WTC11 (cell line): ENCODE data around the gene GRIK2.
"Not testable (repeated sequence)": the region's sequence is repeated elsewhere in the genome, so short reads cannot be mapped to it uniquely, and the experiment has no call there.

ENCODE experiments used
- ATF3 ChIP-seq: sonication (generic); formaldehyde crosslinking; conservative IDR thresholded peaks from 2 replicates; pipeline ENCODE4 v1.8.1; 2022; ENCODE audit warnings: mild to moderate bottlenecking, missing genetic modification reagents
- CREM ChIP-seq: sonication (generic); formaldehyde crosslinking; IDR thresholded peaks from 2 replicates; pipeline ENCODE4 v1.8.1; 2022; ENCODE audit warnings: mild to moderate bottlenecking, missing genetic modification reagents, moderate library complexity
- CTCF ChIP-seq: fragments of 200-600 bp; IDR thresholded peaks from 2 replicates; pipeline ENCODE4 v1.8.0; 2022; ENCODE audit warnings: antibody characterized with exemption
- EMX1 ChIP-seq: fragments of 250-450 bp; sonication (Bioruptor Pico); IDR thresholded peaks from 2 replicates; pipeline ENCODE4 v1.8.0; 2021; ENCODE audit warnings: mild to moderate bottlenecking
- GABPB1 ChIP-seq: sonication (generic); formaldehyde crosslinking; IDR thresholded peaks from 2 replicates; pipeline ENCODE4 v1.8.1; 2023; ENCODE audit warnings: mild to moderate bottlenecking, missing genetic modification reagents
- JUN ChIP-seq: sonication (generic); formaldehyde crosslinking; IDR thresholded peaks from 2 replicates; pipeline ENCODE4 v1.8.0; 2023; ENCODE audit warnings: mild to moderate bottlenecking, missing genetic modification reagents
- NR1H2 ChIP-seq: sonication (generic); formaldehyde crosslinking; IDR thresholded peaks from 2 replicates; pipeline ENCODE4 v1.9.0; 2021; ENCODE audit warnings: mild to moderate bottlenecking, moderate library complexity, missing genetic modification reagents
- TCF7 ChIP-seq: sonication (generic); formaldehyde crosslinking; IDR thresholded peaks from 2 replicates; pipeline ENCODE4 v1.8.0; 2022; ENCODE audit warnings: mild to moderate bottlenecking, low read depth, missing genetic modification reagents, moderate library complexity
- ZNF263 ChIP-seq: sonication (generic); formaldehyde crosslinking; IDR thresholded peaks from 2 replicates; pipeline ENCODE4 v1.8.1; 2022; ENCODE audit warnings: low read depth, mild to moderate bottlenecking, moderate library complexity, missing genetic modification reagents
- TF ChIP-seq, protein P1 (sequence below): sonication (generic); formaldehyde crosslinking; IDR thresholded peaks from 2 replicates; pipeline ENCODE4 v1.8.0; 2022; ENCODE audit warnings: mild to moderate bottlenecking, missing genetic modification reagents

DNA sequence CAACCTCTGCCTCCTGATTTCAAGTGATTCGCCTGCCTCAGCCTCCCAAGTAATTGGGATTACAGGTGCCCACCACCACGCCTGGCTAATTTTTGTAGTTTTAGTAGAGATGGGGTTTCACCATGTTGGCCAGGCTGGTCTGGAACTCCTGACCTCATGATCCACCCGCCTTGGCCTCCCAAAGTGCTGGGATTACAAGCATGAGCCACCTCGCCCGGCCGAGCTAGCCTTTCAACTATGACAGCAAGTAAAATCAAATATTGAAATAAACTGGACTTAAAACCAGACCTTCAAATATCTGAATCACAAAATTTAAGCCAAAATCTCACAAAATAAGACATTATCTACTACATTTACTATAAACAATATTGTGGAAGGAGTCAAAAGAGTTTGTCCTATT, 42.9 kb upstream of the GRIK2 start:
- TF ChIP-seq, protein P1, sequence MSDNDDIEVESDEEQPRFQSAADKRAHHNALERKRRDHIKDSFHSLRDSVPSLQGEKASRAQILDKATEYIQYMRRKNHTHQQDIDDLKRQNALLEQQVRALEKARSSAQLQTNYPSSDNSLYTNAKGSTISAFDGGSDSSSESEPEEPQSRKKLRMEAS (CRISPR knock-in tag) = not testable (repeated sequence)
- TF ChIP-seq CREM; CTCF; TCF7 (CRISPR knock-in tag); NR1H2 (CRISPR knock-in tag); ZNF263 (CRISPR knock-in tag); ATF3; JUN (CRISPR knock-in tag); EMX1 (CRISPR knock-in tag); GABPB1 (CRISPR knock-in tag): not testable (repeated sequence)
